ENCODE data around the gene ASMTL.
A peak's percentile ranks its signal among the peaks of the same experiment; 100 is the strongest.
"Not testable (repeated sequence)": the region's sequence is repeated elsewhere in the genome, so short reads cannot be mapped to it uniquely, and the experiment has no call there.

ASMTL gene

DNA sequence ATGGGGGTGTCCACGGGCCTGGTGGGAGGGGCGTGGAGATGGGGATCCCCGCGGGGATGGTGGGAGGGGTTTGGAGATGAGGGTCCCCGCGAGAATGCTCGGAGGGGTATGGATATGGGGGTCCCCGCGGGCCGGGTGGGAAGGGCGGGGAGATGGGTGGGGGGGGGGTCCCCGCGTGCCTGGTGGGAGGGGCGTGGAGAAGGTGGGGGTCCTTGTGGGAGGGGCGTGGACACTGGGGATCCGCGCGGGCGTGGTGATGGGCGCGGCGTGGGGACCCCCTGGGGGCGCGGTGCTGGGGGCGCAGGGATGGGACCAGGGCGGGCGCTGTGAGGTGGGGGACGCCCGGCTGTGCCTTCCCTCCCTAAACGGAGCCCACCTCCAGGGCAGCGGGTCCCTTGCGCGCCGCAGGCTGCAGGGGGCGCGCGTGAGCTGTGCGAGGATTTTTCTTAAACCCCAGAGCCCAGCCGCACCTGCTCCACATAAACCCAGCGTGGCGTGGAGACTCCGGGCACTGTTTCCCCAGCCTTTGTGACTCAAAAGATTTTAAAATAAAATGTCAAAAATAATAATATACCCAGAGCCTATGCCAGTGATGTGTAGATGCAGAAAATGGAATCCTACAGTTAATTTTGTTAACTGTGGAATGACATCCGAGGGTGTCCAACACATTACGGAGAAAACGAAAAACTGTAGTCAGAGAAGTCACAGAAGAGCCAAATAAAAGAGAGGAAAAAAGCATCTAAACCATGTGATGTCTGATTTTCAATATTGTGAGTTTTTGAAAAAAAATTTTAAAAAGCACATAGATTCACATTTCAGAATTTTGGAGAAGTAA lies 1.5 kb upstream of the ASMTL start:
- DNase-seq (ENCODE audit: low spot score), result peak; percentile 68

DNA sequence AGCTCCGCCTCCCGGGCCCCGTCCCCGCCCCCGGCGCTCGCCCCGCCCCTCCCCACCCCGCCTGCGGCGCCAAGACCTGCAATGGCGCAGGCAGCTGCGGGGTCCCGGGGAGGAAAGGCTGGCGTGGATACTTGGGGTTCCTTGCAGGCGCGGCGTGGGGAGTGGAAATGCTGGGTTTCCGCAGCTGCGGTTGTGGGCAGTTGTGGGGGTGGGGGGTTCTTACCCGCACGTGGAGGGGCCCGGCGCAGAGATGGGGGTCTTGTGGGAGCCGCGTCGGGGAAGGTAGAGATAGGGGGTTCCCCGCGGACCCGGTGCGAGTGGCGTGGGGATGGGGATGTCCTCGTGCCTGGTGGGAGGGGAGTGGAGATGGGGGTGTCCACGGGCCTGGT lies 680 bp upstream of the ASMTL start:
- no peak for DNase-seq (ENCODE audit: low spot score)

- no peak for DNase-seq (ENCODE audit: low spot score)
Observed at GRCh38 chrX:1451661-1452515, 821 bp downstream of the ASMTL start.

- DNase-seq (ENCODE audit: low spot score), result no peak
Observed at GRCh38 chrX:1451251-1451660, 1.5 kb downstream of the ASMTL start.

DNA sequence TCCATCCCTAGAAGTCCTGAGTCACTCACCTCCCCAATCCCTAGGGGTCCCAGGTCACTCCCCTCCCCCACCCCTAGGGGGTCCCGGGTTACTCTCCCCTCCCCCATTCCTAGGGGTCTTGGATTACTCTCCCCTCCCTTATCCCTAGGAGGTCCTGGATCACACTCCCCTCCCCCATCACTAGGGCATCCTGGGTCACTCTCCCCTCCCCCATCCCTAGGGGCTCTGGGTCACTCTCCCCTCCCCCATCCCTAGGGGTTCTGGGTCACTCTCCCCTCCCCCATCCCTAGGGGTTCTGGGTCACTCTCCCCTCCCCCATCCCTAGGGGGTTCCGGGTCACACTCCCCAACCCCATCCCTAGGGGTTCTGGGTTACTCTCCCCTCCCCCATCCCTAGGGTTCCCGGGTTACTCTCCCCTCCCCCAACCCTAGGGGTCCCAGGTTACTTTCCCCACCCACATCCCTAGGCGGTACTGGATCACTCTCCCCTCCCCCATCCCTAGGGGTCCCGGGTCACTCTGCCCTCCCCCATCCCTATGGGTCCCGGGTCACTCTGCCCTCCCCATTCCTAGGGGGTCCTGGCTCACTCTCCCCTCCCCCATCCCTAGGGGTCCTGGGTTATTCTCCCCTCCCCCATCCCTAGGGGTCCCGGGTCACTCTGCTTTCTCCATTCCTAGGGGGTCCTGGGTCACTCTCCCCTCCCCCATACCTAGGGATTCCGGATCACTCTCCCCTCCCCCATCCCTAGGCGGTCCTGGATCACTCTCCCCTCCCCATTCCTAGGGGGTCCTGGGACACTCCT lies 2.1 kb downstream of the ASMTL start:
- no peak for DNase-seq (ENCODE audit: low spot score)

DNA sequence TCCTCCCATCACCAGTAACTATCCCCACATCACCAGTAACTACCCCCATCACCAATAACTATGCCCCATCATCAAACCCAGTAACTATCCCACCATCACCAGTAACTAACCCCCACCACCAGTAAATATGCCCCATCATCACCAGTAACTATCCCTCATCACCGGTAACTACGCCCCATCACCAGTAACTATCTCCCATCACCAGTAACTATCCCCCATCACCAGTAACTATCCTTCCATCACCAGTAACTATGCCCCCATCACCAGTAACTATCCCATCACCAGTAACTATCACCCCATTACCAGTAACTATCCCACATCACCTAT lies 2.9 kb downstream of the ASMTL start:
- no peak for DNase-seq (ENCODE audit: low spot score)

- no peak for DNase-seq (ENCODE audit: low spot score)
Observed at GRCh38 chrX:1449036-1449822, 3.5 kb downstream of the ASMTL start.

DNA sequence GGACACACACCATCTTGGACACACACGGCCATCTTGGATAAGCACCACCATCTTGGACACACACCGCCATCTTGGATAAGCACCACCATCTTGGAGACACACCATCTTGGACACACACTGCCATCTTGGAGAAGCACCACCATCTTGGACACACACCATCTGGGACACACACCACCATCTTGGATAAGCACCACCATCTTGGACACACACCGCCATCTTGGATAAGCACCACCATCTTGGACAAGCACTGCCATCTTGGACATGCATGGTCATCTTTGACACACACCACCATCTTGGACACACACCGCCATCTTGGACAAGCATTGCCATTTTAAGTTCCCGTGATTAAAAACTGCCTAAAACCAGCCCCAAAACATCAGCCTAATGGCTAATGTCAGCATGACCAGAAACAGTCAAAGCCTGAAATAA lies 4.1 kb downstream of the ASMTL start:
- DNase-seq (ENCODE audit: low spot score), result not testable (repeated sequence)

DNA sequence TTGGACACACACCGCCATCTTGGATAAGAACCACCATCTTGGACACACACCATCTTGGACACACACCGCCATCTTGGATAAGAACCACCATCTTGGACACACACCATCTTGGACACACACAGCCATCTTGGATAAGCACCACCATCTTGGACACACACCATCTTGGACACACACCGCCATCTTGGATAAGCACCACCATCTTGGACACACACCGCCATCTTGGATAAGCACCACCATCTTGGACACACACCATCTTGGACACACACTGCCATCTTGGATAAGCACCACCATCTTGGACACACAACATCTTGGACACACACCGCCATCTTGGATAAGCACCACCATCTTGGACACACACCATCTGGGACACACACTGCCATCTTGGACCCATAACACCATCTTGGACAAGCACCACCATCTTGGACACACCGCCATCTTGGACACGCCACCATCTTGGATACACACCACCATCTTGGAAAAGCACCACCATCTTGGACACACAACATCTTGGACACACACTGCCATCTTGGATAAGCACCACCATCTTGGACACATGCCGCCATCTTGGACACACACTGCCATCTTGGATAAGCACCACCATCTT lies 4.6 kb downstream of the ASMTL start:
- DNase-seq (ENCODE audit: low spot score), result not testable (repeated sequence)

GRCh38 chrX:1446984-1447968 lies 5.4 kb downstream of the ASMTL start:
- not testable (repeated sequence) for DNase-seq (ENCODE audit: low spot score)

GRCh38 chrX:1444561-1445500 lies 7.9 kb downstream of the ASMTL start:
- DNase-seq (ENCODE audit: low spot score), result no peak

DNA sequence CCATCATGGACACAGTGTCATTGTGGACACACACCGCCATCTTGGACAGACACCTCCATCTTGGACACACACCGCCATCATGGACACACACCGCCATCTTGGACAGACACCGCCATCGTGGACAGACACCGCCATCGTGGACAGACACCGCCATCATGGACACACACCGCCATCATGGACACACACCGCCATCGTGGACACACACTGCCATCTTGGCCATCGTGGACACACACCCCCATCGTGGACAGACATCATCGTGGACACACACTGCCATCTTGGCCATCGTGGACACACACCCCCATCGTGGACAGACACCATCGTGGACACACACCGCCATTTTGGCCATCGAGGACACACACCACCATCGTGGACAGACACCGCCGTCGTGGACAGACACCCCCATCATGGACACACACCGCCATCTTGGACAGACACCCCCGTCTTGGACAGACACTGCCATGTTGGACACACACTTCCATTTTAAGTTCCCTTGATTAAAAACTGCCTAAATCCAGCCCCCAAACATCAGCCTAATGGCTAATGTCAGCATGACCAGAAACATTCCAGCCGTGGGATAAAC lies 9.1 kb downstream of the ASMTL start:
- DNase-seq (ENCODE audit: low spot score), result no peak

GRCh38 chrX:1442724-1443367 lies 9.9 kb downstream of the ASMTL start:
- no peak for DNase-seq (ENCODE audit: low spot score)

DNA sequence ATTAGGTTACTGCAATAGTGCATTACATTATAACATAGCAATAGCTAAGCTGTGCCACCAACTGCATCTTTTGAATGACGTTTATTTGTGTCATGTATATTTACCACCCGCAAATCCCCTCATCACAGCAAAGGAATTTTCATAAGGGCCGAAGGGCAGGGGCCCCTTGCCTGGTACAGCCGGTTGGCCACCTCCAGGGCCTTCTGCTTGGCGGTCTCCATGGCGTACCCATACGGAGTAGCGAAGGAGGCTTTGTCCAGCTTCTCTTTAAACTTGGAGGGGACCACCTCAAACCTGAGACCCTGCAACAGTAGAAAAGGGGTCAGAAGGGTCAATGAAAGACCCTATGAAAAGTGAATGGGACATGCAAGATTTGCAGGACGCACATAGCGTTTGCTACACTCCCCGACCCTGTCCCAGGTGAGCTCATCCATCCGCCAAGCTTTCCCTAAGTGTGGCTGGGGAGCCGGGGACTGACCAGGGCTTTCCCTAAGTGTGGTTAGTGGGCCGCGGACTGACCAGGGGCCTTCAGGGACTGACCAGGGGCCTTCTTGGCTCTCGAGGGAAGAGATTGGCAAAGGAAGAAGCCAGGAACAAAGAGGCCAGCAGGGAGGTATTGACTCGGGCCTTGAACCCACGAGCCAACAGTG lies 10.6 kb downstream of the ASMTL start:
- DNase-seq (ENCODE audit: low spot score), result no peak

- no peak for DNase-seq (ENCODE audit: low spot score)
Observed at GRCh38 chrX:1440506-1440905, 12.2 kb downstream of the ASMTL start.

- DNase-seq (ENCODE audit: low spot score), result no peak
Observed at GRCh38 chrX:1435241-1435895, 17.3 kb downstream of the ASMTL start.

GRCh38 chrX:1434871-1435240 lies 17.9 kb downstream of the ASMTL start:
- DNase-seq (ENCODE audit: low spot score), result no peak

All from hematopoietic multipotent progenitor cell treated with erythropoietin and hydrocortisone succinate and interleukin-3 and kit ligand, for 15 days (in vitro differentiated cells).